HCT116 (cell line): ENCODE data around the gene ARSI. TPM values are rescaled to one million over a fixed set of nuclear protein-coding genes. Genes with fewer than 3 reads are reported as not detected.

Source experiments
- ATAC-seq: fragments of 200-7000 bp; cut with Tn5 transposase; 2 replicates; pipeline ENCODE4 v1.9.1; 2020; ENCODE audit warnings: mild to moderate bottlenecking, moderate library complexity
- BruUV-seq: library from RNA; stranded (reverse); fragments of 400-500 nt; replicated peaks from 2 replicates; lab custom pipeline; 2021; lab: Mats Ljungman, UMichigan
- CTCF ChIA-PET: fragments of 300-600 bp; sonication (Branson Sonifier 250); formaldehyde crosslinking; loops from one replicate; lab custom pipeline; 2021; ENCODE audit warnings: antibody characterized with exemption; lab: Charles Lee
- POLR2A ChIA-PET: fragments of 300-600, 350-600 bp; sonication (Branson Sonifier 250); formaldehyde crosslinking; loops from one replicate; lab custom pipeline; 2021; ENCODE audit warnings: antibody characterized with exemption; lab: Charles Lee
- RAD21 ChIA-PET, 2 experiments: fragments of 300-600 bp; sonication (Branson Sonifier 250); formaldehyde crosslinking; loops; one replicate each; lab custom pipeline; 2023; ENCODE audit warnings: low total read pairs in 2 of 2; ENCODE audit not compliant: uncharacterized antibody in 2 of 2, unreplicated experiment in 2 of 2, low non-redundant PET in 1 of 2; lab: Charles Lee
- DNase-seq: peaks from one replicate; pipeline ENCODE4 v3.0.0-alpha.2; 2010; ENCODE audit warnings: low read depth, low spot score
- H2AFZ ChIP-seq: fragments of 200-600 bp; shearing (Covaris generic), sonication (generic); 2 replicates; pipeline ENCODE4 v1.6.1; 2017; ENCODE audit warnings: low read depth, mixed run types, mixed read lengths, antibody characterized with exemption, low read length; ENCODE audit not compliant: poor library complexity, severe bottlenecking
- H3K27ac ChIP-seq: 2 replicates; pipeline ENCODE4 v1.5.1; 2012; ENCODE audit warnings: low read depth, low read length
- H3K27me3 ChIP-seq: fragments of 200-600 bp; sonication (generic); 2 replicates; pipeline ENCODE4 v1.6.1; 2016; ENCODE audit warnings: mixed run types, low read length, mixed read lengths; ENCODE audit not compliant: insufficient read depth
- H3K36me3 ChIP-seq, 2 experiments: fragments of 200-500 bp in 1 of 2; fragments of 200-600 bp in 1 of 2; sonication (Bioruptor generic) in 1 of 2; sonication (generic) in 1 of 2; 2 replicates each; pipeline versions ENCODE4 v1.5.1 to v1.6.1; 2014 to 2016; ENCODE audit warnings: low read length in 2 of 2, inconsistent platforms in 1 of 2, mixed read lengths in 1 of 2, mixed run types in 1 of 2; ENCODE audit not compliant: insufficient read depth in 2 of 2, control insufficient read depth in 1 of 2
- H3K4me1 ChIP-seq, 2 experiments: fragments of 200-600 bp in 1 of 2; sonication (generic) in 1 of 2; 2 replicates each; pipeline versions ENCODE4 v1.5.1 to v1.6.1; 2012 to 2017; ENCODE audit warnings: low read length in 2 of 2, inconsistent platforms in 1 of 2, mild to moderate bottlenecking in 1 of 2, mixed read lengths in 1 of 2, mixed run types in 1 of 2, moderate library complexity in 1 of 2; ENCODE audit not compliant: insufficient read depth in 2 of 2, control insufficient read depth in 1 of 2
- H3K4me2 ChIP-seq: fragments of 200-600 bp; sonication (generic); 2 replicates; pipeline ENCODE4 v1.6.1; 2017; ENCODE audit warnings: mixed run types, low read length, mixed read lengths
- H3K4me3 ChIP-seq, 2 experiments: fragments of 200-600 bp in 1 of 2; sonication (generic) in 1 of 2; replicated peaks in 1 of 2; 2 replicates each; pipeline ENCODE4 v1.5.1; 2011 to 2016; ENCODE audit warnings: low read length in 2 of 2, control low read depth in 1 of 2, low read depth in 1 of 2, mild to moderate bottlenecking in 1 of 2, mixed read lengths in 1 of 2, mixed run types in 1 of 2
- H3K79me2 ChIP-seq: fragments of 200-600 bp; sonication (generic); 2 replicates; pipeline ENCODE4 v1.6.1; 2017; ENCODE audit warnings: mild to moderate bottlenecking, mixed run types, low read length, moderate library complexity, mixed read lengths; ENCODE audit not compliant: insufficient read depth
- H3K9ac ChIP-seq: fragments of 200-600 bp; sonication (generic); 2 replicates; pipeline ENCODE4 v1.6.1; 2016; ENCODE audit warnings: low read length, mixed read lengths
- H3K9me2 ChIP-seq: fragments of 200-600 bp; sonication (generic), shearing (Covaris generic); 2 replicates; pipeline ENCODE4 v1.6.1; 2017; ENCODE audit warnings: mixed run types, mild to moderate bottlenecking, moderate library complexity; ENCODE audit not compliant: insufficient read depth
- H3K9me3 ChIP-seq, 2 experiments: fragments of 200-500 bp in 1 of 2; fragments of 200-600 bp in 1 of 2; sonication (Bioruptor generic) in 1 of 2; sonication (generic) in 1 of 2; 2 replicates each; pipeline ENCODE4 v1.6.1; 2014 to 2017; ENCODE audit warnings: low read length in 2 of 2, mixed read lengths in 2 of 2, inconsistent platforms in 1 of 2, low read depth in 1 of 2, mild to moderate bottlenecking in 1 of 2, mixed run types in 1 of 2, moderate library complexity in 1 of 2; ENCODE audit not compliant: control insufficient read depth in 1 of 2, insufficient read depth in 1 of 2
- H4K20me1 ChIP-seq: fragments of 200-600 bp; sonication (generic), shearing (Covaris generic); 2 replicates; pipeline ENCODE4 v1.6.1; 2017; ENCODE audit warnings: mixed run types, mild to moderate bottlenecking, moderate library complexity; ENCODE audit not compliant: insufficient read depth
- ATF3 ChIP-seq: IDR thresholded peaks from 2 replicates; pipeline ENCODE4 v1.6.1; 2012
- CBX3 ChIP-seq: IDR thresholded peaks from 2 replicates; pipeline ENCODE4 v1.6.1; 2012; ENCODE audit warnings: low read depth
- CEBPB ChIP-seq: IDR thresholded peaks from 2 replicates; pipeline ENCODE4 v1.6.1; 2012; ENCODE audit warnings: low read depth
- CTCF ChIP-seq, 3 experiments: fragments of 200-600 bp in 1 of 3; sonication (generic) in 1 of 3; IDR thresholded peaks in 2 of 3; conservative IDR thresholded peaks in 1 of 3; 2 replicates each; pipeline ENCODE4 v1.5.1; 2012 to 2017; ENCODE audit warnings: low read depth in 2 of 3, low read length in 2 of 3, antibody characterized with exemption in 1 of 3, borderline replicate concordance in 1 of 3, control low read depth in 1 of 3, mild to moderate bottlenecking in 1 of 3, mixed read lengths in 1 of 3, mixed run types in 1 of 3, moderate library complexity in 1 of 3; ENCODE audit not compliant: insufficient read depth in 1 of 3
- EGR1 ChIP-seq: IDR thresholded peaks from 2 replicates; pipeline ENCODE4 v1.6.1; 2012; ENCODE audit warnings: low read depth
- ELF1 ChIP-seq: IDR thresholded peaks from 2 replicates; pipeline ENCODE4 v1.6.1; 2012; ENCODE audit warnings: low read depth, borderline replicate concordance
- EZH2 ChIP-seq: fragments of 200-600 bp; sonication (generic); IDR thresholded peaks from 2 replicates; pipeline ENCODE4 v1.6.1; 2017; ENCODE audit warnings: antibody characterized with exemption, mixed run types
- EZH2phosphoT487 ChIP-seq: fragments of 200-600 bp; IDR thresholded peaks from 2 replicates; pipeline ENCODE4 v1.6.1; 2018; ENCODE audit warnings: antibody characterized with exemption, borderline replicate concordance
- FOSL1 ChIP-seq: IDR thresholded peaks from 2 replicates; pipeline ENCODE4 v1.6.1; 2012; ENCODE audit warnings: low read depth
- JUND ChIP-seq: IDR thresholded peaks from 2 replicates; pipeline ENCODE4 v1.6.1; 2012
- MAX ChIP-seq: IDR thresholded peaks from 2 replicates; pipeline ENCODE4 v1.6.1; 2012
- POLR2A ChIP-seq: IDR thresholded peaks from 2 replicates; pipeline ENCODE4 v1.7.0; 2011; ENCODE audit warnings: borderline replicate concordance; ENCODE audit not compliant: insufficient read depth, insufficient read length; ENCODE audit errors: extremely low read depth
- POLR2AphosphoS5 ChIP-seq: IDR thresholded peaks from 2 replicates; pipeline ENCODE4 v1.6.1; 2011; ENCODE audit warnings: mild to moderate bottlenecking, low read depth, low read length, moderate library complexity
- RAD21 ChIP-seq: IDR thresholded peaks from 2 replicates; pipeline ENCODE4 v1.6.1; 2012; ENCODE audit warnings: low read depth, mild to moderate bottlenecking
- SIN3A ChIP-seq: IDR thresholded peaks from 2 replicates; pipeline ENCODE4 v1.6.1; 2012; ENCODE audit warnings: low read depth
- SP1 ChIP-seq: IDR thresholded peaks from 2 replicates; pipeline ENCODE4 v1.6.1; 2012; ENCODE audit warnings: low read depth
- SRF ChIP-seq: IDR thresholded peaks from 2 replicates; pipeline ENCODE4 v1.6.1; 2012; ENCODE audit warnings: low read depth
- TCF7L2 ChIP-seq: IDR thresholded peaks from 2 replicates; pipeline ENCODE4 v1.7.0; 2011; ENCODE audit warnings: borderline replicate concordance, inconsistent platforms; ENCODE audit not compliant: insufficient read depth, insufficient read length; ENCODE audit errors: extremely low read depth
- YY1 ChIP-seq: IDR thresholded peaks from 2 replicates; pipeline ENCODE4 v1.6.1; 2011; ENCODE audit warnings: low read length, low read depth, moderate library complexity, mild to moderate bottlenecking; ENCODE audit not compliant: insufficient replicate concordance; ENCODE audit errors: extremely low read depth
- ZBTB33 ChIP-seq: IDR thresholded peaks from 2 replicates; pipeline ENCODE4 v1.6.1; 2011; ENCODE audit warnings: mild to moderate bottlenecking, low read length, moderate library complexity; ENCODE audit not compliant: insufficient replicate concordance; ENCODE audit errors: extremely low read depth
- ZFX ChIP-seq: fragments of 450-650 bp; IDR thresholded peaks from 2 replicates; pipeline ENCODE4 v1.6.1; 2017
- ZNF274 ChIP-seq: fragments of 200-500 bp; sonication (Bioruptor generic); IDR thresholded peaks from 2 replicates; pipeline ENCODE4 v1.6.1; 2014; ENCODE audit warnings: mild to moderate bottlenecking, low read depth, low read length, inconsistent platforms
- intact Hi-C: fragments of 100-400 bp; cut with micrococcal nuclease; formaldehyde crosslinking; loops from 2 replicates; pipeline ENCODE4 v1.10.0; 2022
- total RNA-seq: library from RNA; stranded (reverse); gene quantifications from one replicate; pipeline ENCODE4 v1.2.1, GENCODE V29; 2021; ENCODE audit not compliant: unreplicated experiment

Gene ARSI
- total RNA-seq, 1 experiment from 2014 or later, result 0.07 TPM

- POLR2A ChIA-PET, result no interaction called here
- no peaks in the 10 kb centered on the region for H3K9me2 ChIP-seq
- DNase-seq (peak; percentile 67), ATAC-seq (peak; percentile 95)
- peak overlapping the region; percentile 36 for H3K9ac ChIP-seq
- peak overlapping the region in 1 of 2 experiments; percentile 25; a peak in 2 of 4 replicates for H3K4me3 ChIP-seq
- no TSS peak for BruUV-seq
- H2AFZ ChIP-seq, result no peak overlapping the region
- peak overlapping the region; percentile 69 for H3K4me2 ChIP-seq
- H3K27ac ChIP-seq, result peak overlapping the region; percentile 30; the same call in 1 of the 2 replicates
- CTCF ChIA-PET, result interaction anchor here (1.6 kb wide), 1 partner anchor 34 kb away, joined by 4 read pairs; no protein-coding TSS in a partner anchor
- no peaks in the 10 kb centered on the region for H3K79me2 ChIP-seq
- no peaks in the 10 kb centered on the region for H4K20me1 ChIP-seq
- no peaks in the 10 kb centered on the region for H3K9me3 ChIP-seq
- no peaks in the 10 kb centered on the region for H3K36me3 ChIP-seq
- H3K27me3 ChIP-seq, result no peaks in the 10 kb centered on the region
- RAD21 ChIA-PET, result no interaction called here
- H3K4me1 ChIP-seq, result peaks cover 16 to 54% of the 10 kb centered on the region in 2 experiments
- intact Hi-C loops, result no loop called here
- TF ChIP-seq SP1 (peak; percentile 94), POLR2A (no peak), MAX (peak; percentile 65; the same call in 1 of the 2 replicates), TCF7L2 (peak; percentile 72), CBX3 (peak; percentile 90), EZH2 (no peak), ZFX (no peak), POLR2AphosphoS5 (0 out of 2 replicates have a peak, but pooled peaks have one; percentile 18), SRF (no peak; the same call in 1 of the 2 replicates), ZNF274 (no peak), EGR1 (no peak), CEBPB (no peak), EZH2phosphoT487 (no peak), YY1 (no peak), RAD21 (no peak), JUND (peak; percentile 98), ZBTB33 (peak; percentile 30), ELF1 (no peak), ATF3 (no peak; the same call in 1 of the 2 replicates), FOSL1 (peak; percentile 99), SIN3A (no peak), CTCF (IDR thresholded peaks at IDR 0.05 in 2 of 3, conservative IDR thresholded peaks at IDR 0.05 in 1 of 3; ENCODE audit: borderline replicate concordance in 1 of 3, insufficient read depth in 1 of 3, low read depth in 2 of 3, low read length in 2 of 3) (no peak)
Measured at GRCh38 chr5:150317048-150318003, 14.6 kb upstream of the ARSI start.
